GM23248 (cell line): ENCODE measurements around the gene MGMT.

Experiments
- EZH2 ChIP-seq: fragments of 200-600 bp; sonication (generic); IDR thresholded peaks from 2 replicates; pipeline ENCODE4 v1.6.1; 2018; ENCODE audit warnings: antibody characterized with exemption, mild to moderate bottlenecking; ENCODE audit not compliant: insufficient read depth, poor library complexity, severe bottlenecking
- EZH2phosphoT487 ChIP-seq: fragments of 200-600 bp; sonication (generic); IDR thresholded peaks from 2 replicates; pipeline ENCODE4 v1.6.1; 2018; ENCODE audit warnings: antibody characterized with exemption, moderate library complexity, mild to moderate bottlenecking, low read depth; ENCODE audit not compliant: insufficient read depth

DNA sequence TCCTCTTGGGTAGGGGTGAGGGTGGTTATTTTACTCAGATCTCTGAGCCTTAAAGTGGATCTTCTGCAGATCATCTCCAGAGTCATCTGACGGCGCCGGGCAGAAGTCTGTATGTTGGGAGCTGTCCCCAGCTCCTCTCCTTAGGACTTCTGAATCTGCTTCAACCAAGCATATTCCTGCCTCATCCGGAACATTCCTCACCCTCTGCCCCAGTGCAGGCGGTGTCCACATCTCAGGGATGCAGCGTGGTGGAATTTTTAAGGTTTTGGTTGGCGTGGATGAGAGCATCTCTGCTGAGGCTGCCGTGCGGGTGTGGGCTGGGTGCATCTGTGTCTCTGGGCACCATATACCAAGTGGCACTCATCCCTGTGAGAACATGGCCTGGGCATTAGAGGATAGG is 148.3 kb downstream of the MGMT start:
- TF ChIP-seq EZH2phosphoT487 (no peak), EZH2 (no peak)
